Measurements from ENCODE around the gene HDDC3. TPM values are rescaled to one million over a fixed set of nuclear protein-coding genes. Genes with fewer than 3 reads are reported as not detected.

The HDDC3 gene
- total and polyA plus RNA-seq, 9 of the 15 experiments (the other 6 are each of a cell fraction or from before 2014, with no cell fraction given): 14.9 to 55.8 (median 36.9) TPM

DNA sequence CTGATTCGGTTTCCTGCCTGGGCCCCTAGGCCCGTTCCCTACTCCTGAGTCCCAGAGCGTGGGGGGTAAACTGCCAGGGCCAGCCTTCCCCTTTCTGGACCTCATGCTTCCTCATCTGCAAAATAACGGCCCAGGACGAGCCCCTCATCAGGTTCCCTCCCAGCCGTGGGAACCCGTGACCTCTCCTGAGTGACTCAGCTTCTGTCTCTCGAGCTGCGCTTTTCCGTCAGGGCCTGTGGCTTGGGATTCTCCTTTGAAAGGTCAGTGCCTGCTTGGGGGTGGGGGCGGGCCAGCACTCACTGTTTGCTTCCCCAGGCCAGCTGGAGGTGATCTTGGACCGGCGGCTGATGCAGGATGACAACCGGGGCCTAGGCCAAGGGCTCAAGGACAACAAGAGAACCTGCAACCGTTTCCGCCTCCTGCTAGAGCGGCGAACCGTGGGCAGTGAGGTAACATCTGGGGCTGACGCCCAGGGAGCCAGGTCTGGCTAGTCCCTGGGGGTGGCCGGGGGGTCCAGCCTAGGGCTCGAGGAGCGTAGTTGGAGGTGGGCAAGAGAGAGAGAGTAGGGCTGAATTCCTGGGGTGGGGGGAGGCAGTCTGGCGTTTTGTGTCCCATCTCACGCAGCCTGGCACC is 16.4 kb downstream of the HDDC3 start (continued):
- TF ChIP-seq, protein P1, sequence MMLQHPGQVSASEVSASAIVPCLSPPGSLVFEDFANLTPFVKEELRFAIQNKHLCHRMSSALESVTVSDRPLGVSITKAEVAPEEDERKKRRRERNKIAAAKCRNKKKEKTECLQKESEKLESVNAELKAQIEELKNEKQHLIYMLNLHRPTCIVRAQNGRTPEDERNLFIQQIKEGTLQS (IDR thresholded peaks at IDR 0.05): peak; percentile 74
- TF ChIP-seq, protein P1 (CRISPR knock-in tag; conservative IDR thresholded peaks at IDR 0.05): no peak
- TF ChIP-seq, protein P2, sequence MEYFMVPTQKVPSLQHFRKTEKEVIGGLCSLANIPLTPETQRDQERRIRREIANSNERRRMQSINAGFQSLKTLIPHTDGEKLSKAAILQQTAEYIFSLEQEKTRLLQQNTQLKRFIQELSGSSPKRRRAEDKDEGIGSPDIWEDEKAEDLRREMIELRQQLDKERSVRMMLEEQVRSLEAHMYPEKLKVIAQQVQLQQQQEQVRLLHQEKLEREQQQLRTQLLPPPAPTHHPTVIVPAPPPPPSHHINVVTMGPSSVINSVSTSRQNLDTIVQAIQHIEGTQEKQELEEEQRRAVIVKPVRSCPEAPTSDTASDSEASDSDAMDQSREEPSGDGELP (CRISPR knock-in tag; IDR thresholded peaks at IDR 0.05; ENCODE audit: borderline replicate concordance): peak; percentile 94
- TF ChIP-seq DDX20 (tag; IDR thresholded peaks at IDR 0.05; ENCODE audit: low read depth): no peak
- no peak for TF ChIP-seq SNIP1 (IDR thresholded peaks at IDR 0.05; ENCODE audit: low read depth)
- no peak for TF ChIP-seq NFXL1 (CRISPR knock-in tag; IDR thresholded peaks at IDR 0.05)
- peak; percentile 82 for TF ChIP-seq TEAD2 (tag; IDR thresholded peaks at IDR 0.05)
- no peak for TF ChIP-seq MAFF (IDR thresholded peaks at IDR 0.05; ENCODE audit: low read length)
- TF ChIP-seq, protein P3, sequence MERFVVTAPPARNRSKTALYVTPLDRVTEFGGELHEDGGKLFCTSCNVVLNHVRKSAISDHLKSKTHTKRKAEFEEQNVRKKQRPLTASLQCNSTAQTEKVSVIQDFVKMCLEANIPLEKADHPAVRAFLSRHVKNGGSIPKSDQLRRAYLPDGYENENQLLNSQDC (CRISPR knock-in tag; IDR thresholded peaks at IDR 0.05): no peak
- TF ChIP-seq TGIF2 (CRISPR knock-in tag; IDR thresholded peaks at IDR 0.05): no peak
- TF ChIP-seq, protein P4, sequence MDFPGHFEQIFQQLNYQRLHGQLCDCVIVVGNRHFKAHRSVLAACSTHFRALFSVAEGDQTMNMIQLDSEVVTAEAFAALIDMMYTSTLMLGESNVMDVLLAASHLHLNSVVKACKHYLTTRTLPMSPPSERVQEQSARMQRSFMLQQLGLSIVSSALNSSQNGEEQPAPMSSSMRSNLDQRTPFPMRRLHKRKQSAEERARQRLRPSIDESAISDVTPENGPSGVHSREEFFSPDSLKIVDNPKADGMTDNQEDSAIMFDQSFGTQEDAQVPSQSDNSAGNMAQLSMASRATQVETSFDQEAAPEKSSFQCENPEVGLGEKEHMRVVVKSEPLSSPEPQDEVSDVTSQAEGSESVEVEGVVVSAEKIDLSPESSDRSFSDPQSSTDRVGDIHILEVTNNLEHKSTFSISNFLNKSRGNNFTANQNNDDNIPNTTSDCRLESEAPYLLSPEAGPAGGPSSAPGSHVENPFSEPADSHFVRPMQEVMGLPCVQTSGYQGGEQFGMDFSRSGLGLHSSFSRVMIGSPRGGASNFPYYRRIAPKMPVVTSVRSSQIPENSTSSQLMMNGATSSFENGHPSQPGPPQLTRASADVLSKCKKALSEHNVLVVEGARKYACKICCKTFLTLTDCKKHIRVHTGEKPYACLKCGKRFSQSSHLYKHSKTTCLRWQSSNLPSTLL (IDR thresholded peaks at IDR 0.05): no peak
- TF ChIP-seq RHOXF2B (CRISPR knock-in tag; conservative IDR thresholded peaks at IDR 0.05): no peak
- no peak for TF ChIP-seq ZFPM2 (CRISPR knock-in tag; IDR thresholded peaks at IDR 0.05)
- TF ChIP-seq, protein P5, sequence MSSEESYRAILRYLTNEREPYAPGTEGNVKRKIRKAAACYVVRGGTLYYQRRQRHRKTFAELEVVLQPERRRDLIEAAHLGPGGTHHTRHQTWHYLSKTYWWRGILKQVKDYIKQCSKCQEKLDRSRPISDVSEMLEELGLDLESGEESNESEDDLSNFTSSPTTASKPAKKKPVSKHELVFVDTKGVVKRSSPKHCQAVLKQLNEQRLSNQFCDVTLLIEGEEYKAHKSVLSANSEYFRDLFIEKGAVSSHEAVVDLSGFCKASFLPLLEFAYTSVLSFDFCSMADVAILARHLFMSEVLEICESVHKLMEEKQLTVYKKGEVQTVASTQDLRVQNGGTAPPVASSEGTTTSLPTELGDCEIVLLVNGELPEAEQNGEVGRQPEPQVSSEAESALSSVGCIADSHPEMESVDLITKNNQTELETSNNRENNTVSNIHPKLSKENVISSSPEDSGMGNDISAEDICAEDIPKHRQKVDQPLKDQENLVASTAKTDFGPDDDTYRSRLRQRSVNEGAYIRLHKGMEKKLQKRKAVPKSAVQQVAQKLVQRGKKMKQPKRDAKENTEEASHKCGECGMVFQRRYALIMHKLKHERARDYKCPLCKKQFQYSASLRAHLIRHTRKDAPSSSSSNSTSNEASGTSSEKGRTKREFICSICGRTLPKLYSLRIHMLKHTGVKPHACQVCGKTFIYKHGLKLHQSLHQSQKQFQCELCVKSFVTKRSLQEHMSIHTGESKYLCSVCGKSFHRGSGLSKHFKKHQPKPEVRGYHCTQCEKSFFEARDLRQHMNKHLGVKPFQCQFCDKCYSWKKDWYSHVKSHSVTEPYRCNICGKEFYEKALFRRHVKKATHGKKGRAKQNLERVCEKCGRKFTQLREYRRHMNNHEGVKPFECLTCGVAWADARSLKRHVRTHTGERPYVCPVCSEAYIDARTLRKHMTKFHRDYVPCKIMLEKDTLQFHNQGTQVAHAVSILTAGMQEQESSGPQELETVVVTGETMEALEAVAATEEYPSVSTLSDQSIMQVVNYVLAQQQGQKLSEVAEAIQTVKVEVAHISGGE (CRISPR knock-in tag; IDR thresholded peaks at IDR 0.05): 0 out of 6 replicates have a peak, but pooled peaks of 1 of the 3 experiments have one; percentile 24
- TF ChIP-seq RBM14 (IDR thresholded peaks at IDR 0.05; ENCODE audit: borderline replicate concordance, insufficient read depth, low read depth, low read length): no peak
- no peak for TF ChIP-seq TSC22D4 (tag; IDR thresholded peaks at IDR 0.05)
- no peak for TF ChIP-seq MED1 (CRISPR knock-in tag; IDR thresholded peaks at IDR 0.05; ENCODE audit: borderline replicate concordance)
- TF ChIP-seq ZNF134 (CRISPR knock-in tag; conservative IDR thresholded peaks at IDR 0.05): no peak
- no peak for TF ChIP-seq ILK (tag; IDR thresholded peaks at IDR 0.05; ENCODE audit: borderline replicate concordance, low read depth)
- peak; percentile 87 for TF ChIP-seq JUND (IDR thresholded peaks at IDR 0.05; ENCODE audit: borderline replicate concordance, low read depth, low read length)
- TF ChIP-seq JUND (tag; IDR thresholded peaks at IDR 0.05; ENCODE audit: borderline replicate concordance, low read depth, low read length): peak; percentile 88; the same call in 1 of the 3 replicates
